ENCODE data around the gene CTSF. TPM values are rescaled to one million over a fixed set of nuclear protein-coding genes. Genes with fewer than 3 reads are reported as not detected.

CTSF gene
- total and polyA plus RNA-seq, 2 of the 13 experiments (the other 11 are each of a cell fraction or from before 2014, with no cell fraction given), result not detected

DNA sequence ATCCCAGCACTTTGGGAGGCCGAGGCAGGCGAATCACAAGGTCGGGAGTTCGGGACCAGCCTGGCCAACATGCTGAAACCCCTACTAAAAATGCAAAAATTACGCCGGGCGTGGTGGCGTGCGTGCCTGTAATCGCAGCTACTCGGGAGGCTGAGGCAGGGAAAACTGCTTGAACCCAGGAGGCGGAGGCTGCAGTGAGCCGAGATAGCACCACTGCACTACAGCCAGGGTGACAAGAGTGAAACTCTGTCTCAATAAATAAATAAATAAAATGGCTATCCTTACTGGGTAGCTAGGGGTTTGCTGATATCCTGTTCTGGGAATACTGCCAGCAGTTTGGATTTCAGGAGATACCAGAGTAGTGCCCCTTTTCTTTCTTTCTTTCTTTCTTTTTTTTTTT, 45.7 kb upstream of the CTSF start (continued):
- TF ChIP-seq, protein P1, sequence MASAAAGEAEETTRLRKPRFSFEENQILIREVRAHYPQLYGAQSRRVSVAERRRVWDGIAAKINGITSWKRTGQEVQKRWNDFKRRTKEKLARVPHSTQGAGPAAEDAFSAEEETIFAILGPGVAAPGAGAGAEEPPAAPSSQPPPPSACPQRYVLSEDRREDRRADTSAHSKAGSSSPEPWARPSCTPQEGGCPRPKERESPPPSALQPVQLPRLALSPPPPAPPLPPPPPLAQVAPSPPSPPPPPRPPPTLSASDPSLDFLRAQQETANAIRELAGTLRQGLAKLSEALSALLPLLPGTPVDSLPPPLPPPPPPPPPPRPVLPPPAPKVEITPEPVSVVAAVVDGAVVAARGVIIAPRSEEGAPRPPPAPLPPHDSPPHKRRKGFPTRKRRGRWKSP (CRISPR knock-in tag; IDR thresholded peaks at IDR 0.05), result no peak
- no peak for TF ChIP-seq KLF13 (CRISPR knock-in tag; IDR thresholded peaks at IDR 0.05)

DNA sequence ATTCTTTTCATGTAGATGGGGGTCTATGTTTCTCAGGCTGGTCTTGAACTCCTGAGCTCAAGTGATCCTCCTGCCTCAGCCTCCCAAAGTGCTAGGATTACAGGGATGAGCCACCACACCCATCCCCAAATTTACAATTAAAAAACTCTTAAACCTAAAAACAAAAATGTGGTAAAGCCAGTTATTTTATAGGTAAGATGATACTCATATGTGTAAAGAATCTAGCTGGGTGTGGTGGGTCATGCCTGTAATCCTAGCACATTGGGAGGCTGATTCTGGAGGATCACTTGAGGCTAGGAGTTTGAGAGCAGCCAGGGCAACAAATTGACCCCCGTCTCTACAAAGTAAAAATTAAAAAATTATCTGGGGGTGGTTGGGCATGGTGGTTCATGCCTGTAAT, 44.1 kb upstream of the CTSF start:
- H3K4me3 ChIP-seq (replicated peaks in 1 of 3; ENCODE audit: insufficient read depth in 1 of 3, low read depth in 2 of 3, low read length in 3 of 3), result no peak overlapping the region
- H3K4me2 ChIP-seq (ENCODE audit: low read depth, low read length), result no peak overlapping the region
- peaks cover 13% of the 10 kb centered on the region for H3K79me2 ChIP-seq (ENCODE audit: insufficient read depth, low read length)
- no peaks in the 10 kb centered on the region for H3K9me3 ChIP-seq (ENCODE audit: low read length)
- DNase-seq (ENCODE audit: low spot score), result no peak
- POLR2A ChIA-PET, result interaction anchor here (0.8 kb wide), 1 partner anchor 26 kb away, joined by 4 read pairs; no protein-coding TSS in a partner anchor
- H3K4me1 ChIP-seq (ENCODE audit: insufficient read depth, low read length), result peaks cover 25% of the 10 kb centered on the region
- H4K20me1 ChIP-seq (ENCODE audit: insufficient read depth, low read length), result peaks cover 10% of the 10 kb centered on the region; the same call in 1 of the 2 replicates
- in situ Hi-C loops (cut with HindIII; ENCODE audit: extremely low pct_ligation_motif_present, low pct_unique_long_range_greater_than_20kb), result no loop called here
- intact Hi-C loops (cut with micrococcal nuclease; ENCODE audit: unreplicated experiment), result no loop called here
- BruUV-seq (replicated peaks), result no TSS peak
- no peaks in the 10 kb centered on the region for H3K36me3 ChIP-seq (replicated peaks in 1 of 2; ENCODE audit: control insufficient read depth in 1 of 2, insufficient read depth in 2 of 2, low read length in 2 of 2)
- no peak overlapping the region for H3K9ac ChIP-seq (ENCODE audit: insufficient read depth, low read depth, low read length)
- FAIRE-seq, result no peak
- CTCF ChIA-PET (ENCODE audit: low intra/inter-chr PET ratio, low total read pairs), result no interaction called here
- H3K27me3 ChIP-seq (ENCODE audit: control insufficient read depth in 1 of 2, insufficient read depth in 2 of 2, low read length in 2 of 2), result no peaks in the 10 kb centered on the region; a peak in 1 of 5 replicates
- H3K27ac ChIP-seq (ENCODE audit: extremely low read length, insufficient read depth, low read length), result no peak overlapping the region
- ATAC-seq, result no peak
- 87% methylated on average over 1 of the region's 1 CpG for WGBS (ENCODE audit: low lambda C conversion rate)
- H2AFZ ChIP-seq (ENCODE audit: low read length), result no peak overlapping the region
- TF ChIP-seq PHF20 (CRISPR knock-in tag; IDR thresholded peaks at IDR 0.05), result no peak
- TF ChIP-seq, protein P2, sequence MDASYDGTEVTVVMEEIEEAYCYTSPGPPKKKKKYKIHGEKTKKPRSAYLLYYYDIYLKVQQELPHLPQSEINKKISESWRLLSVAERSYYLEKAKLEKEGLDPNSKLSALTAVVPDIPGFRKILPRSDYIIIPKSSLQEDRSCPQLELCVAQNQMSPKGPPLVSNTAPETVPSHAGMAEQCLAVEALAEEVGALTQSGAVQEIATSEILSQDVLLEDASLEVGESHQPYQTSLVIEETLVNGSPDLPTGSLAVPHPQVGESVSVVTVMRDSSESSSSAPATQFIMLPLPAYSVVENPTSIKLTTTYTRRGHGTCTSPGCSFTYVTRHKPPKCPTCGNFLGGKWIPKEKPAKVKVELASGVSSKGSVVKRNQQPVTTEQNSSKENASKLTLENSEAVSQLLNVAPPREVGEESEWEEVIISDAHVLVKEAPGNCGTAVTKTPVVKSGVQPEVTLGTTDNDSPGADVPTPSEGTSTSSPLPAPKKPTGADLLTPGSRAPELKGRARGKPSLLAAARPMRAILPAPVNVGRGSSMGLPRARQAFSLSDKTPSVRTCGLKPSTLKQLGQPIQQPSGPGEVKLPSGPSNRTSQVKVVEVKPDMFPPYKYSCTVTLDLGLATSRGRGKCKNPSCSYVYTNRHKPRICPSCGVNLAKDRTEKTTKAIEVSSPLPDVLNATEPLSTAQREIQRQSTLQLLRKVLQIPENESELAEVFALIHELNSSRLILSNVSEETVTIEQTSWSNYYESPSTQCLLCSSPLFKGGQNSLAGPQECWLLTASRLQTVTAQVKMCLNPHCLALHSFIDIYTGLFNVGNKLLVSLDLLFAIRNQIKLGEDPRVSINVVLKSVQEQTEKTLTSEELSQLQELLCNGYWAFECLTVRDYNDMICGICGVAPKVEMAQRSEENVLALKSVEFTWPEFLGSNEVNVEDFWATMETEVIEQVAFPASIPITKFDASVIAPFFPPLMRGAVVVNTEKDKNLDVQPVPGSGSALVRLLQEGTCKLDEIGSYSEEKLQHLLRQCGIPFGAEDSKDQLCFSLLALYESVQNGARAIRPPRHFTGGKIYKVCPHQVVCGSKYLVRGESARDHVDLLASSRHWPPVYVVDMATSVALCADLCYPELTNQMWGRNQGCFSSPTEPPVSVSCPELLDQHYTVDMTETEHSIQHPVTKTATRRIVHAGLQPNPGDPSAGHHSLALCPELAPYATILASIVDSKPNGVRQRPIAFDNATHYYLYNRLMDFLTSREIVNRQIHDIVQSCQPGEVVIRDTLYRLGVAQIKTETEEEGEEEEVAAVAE (CRISPR knock-in tag; IDR thresholded peaks at IDR 0.05; ENCODE audit: borderline replicate concordance), result no peak
- no peak for TF ChIP-seq EHMT2 (IDR thresholded peaks at IDR 0.05; ENCODE audit: borderline replicate concordance, low read depth, low read length)
- TF ChIP-seq, protein P3, sequence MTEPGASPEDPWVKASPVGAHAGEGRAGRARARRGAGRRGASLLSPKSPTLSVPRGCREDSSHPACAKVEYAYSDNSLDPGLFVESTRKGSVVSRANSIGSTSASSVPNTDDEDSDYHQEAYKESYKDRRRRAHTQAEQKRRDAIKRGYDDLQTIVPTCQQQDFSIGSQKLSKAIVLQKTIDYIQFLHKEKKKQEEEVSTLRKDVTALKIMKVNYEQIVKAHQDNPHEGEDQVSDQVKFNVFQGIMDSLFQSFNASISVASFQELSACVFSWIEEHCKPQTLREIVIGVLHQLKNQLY (CRISPR knock-in tag; IDR thresholded peaks at IDR 0.05), result no peak
- no peak for TF ChIP-seq KLF12 (CRISPR knock-in tag; IDR thresholded peaks at IDR 0.05; ENCODE audit: borderline replicate concordance)
- no peak for TF ChIP-seq SRF (IDR thresholded peaks at IDR 0.05; ENCODE audit: low read depth, low read length)
- TF ChIP-seq, protein P4, sequence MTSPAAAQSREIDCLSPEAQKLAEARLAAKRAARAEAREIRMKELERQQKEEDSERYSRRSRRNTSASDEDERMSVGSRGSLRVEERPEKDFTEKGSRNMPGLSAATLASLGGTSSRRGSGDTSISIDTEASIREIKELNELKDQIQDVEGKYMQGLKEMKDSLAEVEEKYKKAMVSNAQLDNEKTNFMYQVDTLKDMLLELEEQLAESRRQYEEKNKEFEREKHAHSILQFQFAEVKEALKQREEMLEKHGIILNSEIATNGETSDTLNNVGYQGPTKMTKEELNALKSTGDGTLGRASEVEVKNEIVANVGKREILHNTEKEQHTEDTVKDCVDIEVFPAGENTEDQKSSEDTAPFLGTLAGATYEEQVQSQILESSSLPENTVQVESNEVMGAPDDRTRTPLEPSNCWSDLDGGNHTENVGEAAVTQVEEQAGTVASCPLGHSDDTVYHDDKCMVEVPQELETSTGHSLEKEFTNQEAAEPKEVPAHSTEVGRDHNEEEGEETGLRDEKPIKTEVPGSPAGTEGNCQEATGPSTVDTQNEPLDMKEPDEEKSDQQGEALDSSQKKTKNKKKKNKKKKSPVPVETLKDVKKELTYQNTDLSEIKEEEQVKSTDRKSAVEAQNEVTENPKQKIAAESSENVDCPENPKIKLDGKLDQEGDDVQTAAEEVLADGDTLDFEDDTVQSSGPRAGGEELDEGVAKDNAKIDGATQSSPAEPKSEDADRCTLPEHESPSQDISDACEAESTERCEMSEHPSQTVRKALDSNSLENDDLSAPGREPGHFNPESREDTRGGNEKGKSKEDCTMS (CRISPR knock-in tag; conservative IDR thresholded peaks at IDR 0.05), result no peak
- TF ChIP-seq ZKSCAN1 (IDR thresholded peaks at IDR 0.05; ENCODE audit: low read length), result no peak
- TF ChIP-seq AGO1 (IDR thresholded peaks at IDR 0.05; ENCODE audit: low read depth, low read length, poor library complexity, severe bottlenecking), result no peak
- no peak for TF ChIP-seq CREM (IDR thresholded peaks at IDR 0.05)
- TF ChIP-seq CREM (CRISPR knock-in tag; IDR thresholded peaks at IDR 0.05), result no peak
- no peak for TF ChIP-seq GATAD1 (CRISPR knock-in tag; IDR thresholded peaks at IDR 0.05)
- TF ChIP-seq ZKSCAN5 (CRISPR knock-in tag; IDR thresholded peaks at IDR 0.05), result no peak
- no peak for TF ChIP-seq GATA4 (IDR thresholded peaks at IDR 0.05; ENCODE audit: borderline replicate concordance, low read depth)
